Neuronal stem cell (in vitro differentiated cells): Measurements from ENCODE around the gene EIF3F.
A peak's percentile ranks its signal among the peaks of the same experiment; 100 is the strongest.

ENCODE experiments used
- DNase-seq: peaks from one replicate; pipeline ENCODE4 v3.0.0-alpha.2; 2013; ENCODE audit warnings: low spot score
- H2AFZ ChIP-seq: one replicate; pipeline ENCODE4 v1.6.1; 2013; ENCODE audit warnings: mild to moderate bottlenecking, low read length, inconsistent platforms
- H2AK5ac ChIP-seq: 2 replicates; pipeline ENCODE4 v1.6.1; 2013; ENCODE audit warnings: low read depth, mild to moderate bottlenecking, inconsistent platforms, low read length, moderate library complexity, mixed read lengths
- H2BK120ac ChIP-seq: 2 replicates; pipeline ENCODE4 v1.6.1; 2013; ENCODE audit warnings: low read depth, mild to moderate bottlenecking, inconsistent platforms, low read length, moderate library complexity, mixed read lengths
- H2BK12ac ChIP-seq: one replicate; pipeline ENCODE4 v1.6.1; 2013; ENCODE audit warnings: low read length, inconsistent platforms
- H2BK15ac ChIP-seq: 2 replicates; pipeline ENCODE4 v1.6.1; 2013; ENCODE audit warnings: mild to moderate bottlenecking, low read length, inconsistent platforms, mixed read lengths
- H2BK5ac ChIP-seq: one replicate; pipeline ENCODE4 v1.6.1; 2013; ENCODE audit warnings: inconsistent platforms, mild to moderate bottlenecking, low read length, moderate library complexity
- H3K14ac ChIP-seq: one replicate; pipeline ENCODE4 v1.6.1; 2013; ENCODE audit warnings: low read length, inconsistent platforms
- H3K18ac ChIP-seq: 2 replicates; pipeline ENCODE4 v1.6.1; 2013; ENCODE audit warnings: low read length, inconsistent platforms
- H3K23ac ChIP-seq: 2 replicates; pipeline ENCODE4 v1.6.1; 2013; ENCODE audit warnings: low read depth, mild to moderate bottlenecking, mixed read lengths, low read length, inconsistent platforms; ENCODE audit not compliant: poor library complexity
- H3K27ac ChIP-seq: replicated peaks from 3 replicates; pipeline ENCODE4 v1.5.1; 2013; ENCODE audit warnings: low read length, inconsistent platforms
- H3K27me3 ChIP-seq, 3 experiments: 2 replicates each; pipeline ENCODE4 v1.6.1; 2013; ENCODE audit warnings: low read length in 3 of 3, mild to moderate bottlenecking in 2 of 3, inconsistent platforms in 1 of 3, low read depth in 1 of 3, mixed read lengths in 1 of 3, moderate library complexity in 1 of 3; ENCODE audit not compliant: control insufficient read depth in 3 of 3, insufficient read depth in 3 of 3
- H3K36me3 ChIP-seq, 2 donors: replicated peaks in 1 of 2; 2 replicates each; pipeline ENCODE4 v1.6.1; 2013; ENCODE audit warnings: low read length in 2 of 2; ENCODE audit not compliant: control insufficient read depth in 2 of 2, insufficient read depth in 2 of 2
- H3K4ac ChIP-seq: 2 replicates; pipeline ENCODE4 v1.6.1; 2013; ENCODE audit warnings: inconsistent platforms, mild to moderate bottlenecking, low read length, moderate library complexity
- H3K4me1 ChIP-seq, 2 donors: 1 replicate in 1 of 2; 2 replicates in 1 of 2; pipeline ENCODE4 v1.6.1; 2013; ENCODE audit warnings: low read length in 2 of 2, low read depth in 1 of 2; ENCODE audit not compliant: control insufficient read depth in 2 of 2, insufficient read depth in 1 of 2
- H3K4me2 ChIP-seq: one replicate; pipeline ENCODE4 v1.6.1; 2013; ENCODE audit warnings: mild to moderate bottlenecking, low read length, inconsistent platforms; ENCODE audit not compliant: insufficient read depth, poor library complexity, severe bottlenecking
- H3K4me3 ChIP-seq, 2 donors: 2 replicates each; pipeline ENCODE4 v1.5.1; 2013; ENCODE audit warnings: low read length in 2 of 2, mild to moderate bottlenecking in 2 of 2, inconsistent platforms in 1 of 2, moderate library complexity in 1 of 2
- H3K79me1 ChIP-seq: one replicate; pipeline ENCODE4 v1.6.1; 2013; ENCODE audit warnings: low read depth, mild to moderate bottlenecking, inconsistent platforms, low read length, moderate library complexity
- H3K9ac ChIP-seq: one replicate; pipeline ENCODE4 v1.6.1; 2013; ENCODE audit warnings: mild to moderate bottlenecking, low read depth, low read length, inconsistent platforms; ENCODE audit not compliant: poor library complexity
- H3K9me3 ChIP-seq, 2 donors: replicated peaks in 1 of 2; 2 replicates each; pipeline versions ENCODE3 to v1.6.1; 2013; ENCODE audit warnings: low read length in 2 of 2, mild to moderate bottlenecking in 2 of 2, inconsistent platforms in 1 of 2, low read depth in 1 of 2, mixed read lengths in 1 of 2, moderate library complexity in 1 of 2; ENCODE audit not compliant: control insufficient read depth in 2 of 2, insufficient read depth in 1 of 2
- H4K8ac ChIP-seq: one replicate; pipeline ENCODE4 v1.6.1; 2013; ENCODE audit warnings: low read depth, mild to moderate bottlenecking, inconsistent platforms, low read length, moderate library complexity
- H4K91ac ChIP-seq: one replicate; pipeline ENCODE4 v1.6.1; 2013; ENCODE audit warnings: low read length, low read depth, mild to moderate bottlenecking, inconsistent platforms; ENCODE audit not compliant: poor library complexity
- WGBS, 2 donors: extraction: QIAGEN DNeasy Blood & Tissue Kit; methylation state at CpG; one replicate each; pipeline ENCODE4 v1.1.7; 2013; ENCODE audit warnings: missing lambda C conversion rate in 2 of 2, mixed read lengths in 1 of 2; ENCODE audit not compliant: insufficient read length in 2 of 2, insufficient replicate concordance in 1 of 2; ENCODE audit errors: extremely low coverage in 2 of 2; 5-methylcytosine and 5-hydroxymethylcytosine counted together

EIF3F gene

DNA sequence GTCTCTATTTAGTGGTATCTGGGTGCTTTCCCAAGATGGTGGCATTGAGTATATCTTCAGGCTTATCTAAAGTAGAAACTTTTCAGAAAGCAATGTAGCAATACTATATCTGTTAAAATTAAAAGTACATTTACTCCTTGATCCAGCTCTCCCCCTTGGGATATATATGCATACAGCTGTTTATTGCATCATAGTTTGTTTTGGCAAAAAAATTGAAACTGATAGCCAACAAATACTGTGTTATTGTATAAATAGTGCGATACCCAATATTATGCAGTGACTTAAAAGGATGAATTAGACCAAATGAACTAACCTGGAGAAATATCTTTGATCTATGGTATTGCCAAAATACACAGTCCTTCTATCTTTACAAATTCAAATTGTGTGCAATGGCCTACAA is 37.2 kb upstream of the EIF3F start:
- Histone ChIP-seq H3K27me3 (peaks cover 0 to 13% (median 0%) of the 10 kb centered on the region in 3 experiments), H2BK5ac (no peak overlapping the region), H3K4me3 (no peak overlapping the region), H3K4me2 (peak overlapping the region; percentile 4), H4K8ac (no peak overlapping the region), H3K27ac (no peak overlapping the region), H3K18ac (no peak overlapping the region), H4K91ac (no peak overlapping the region), H3K23ac (no peak overlapping the region), H3K4me1 (no peaks in the 10 kb centered on the region), H2BK12ac (no peak overlapping the region), H3K14ac (no peak overlapping the region), H3K9ac (no peak overlapping the region), H2AK5ac (no peak overlapping the region), H3K79me1 (no peaks in the 10 kb centered on the region), H3K36me3 (no peaks in the 10 kb centered on the region), H2BK15ac (no peak overlapping the region), H2BK120ac (no peak overlapping the region), H3K4ac (no peak overlapping the region), H3K9me3 (peaks cover under 1 to 3% of the 10 kb centered on the region in 2 donors), H2AFZ (no peak overlapping the region)
- DNase-seq: no peak
- WGBS, 2 donors: no CpG with 5 or more reads among the region's 1 CpG

DNA sequence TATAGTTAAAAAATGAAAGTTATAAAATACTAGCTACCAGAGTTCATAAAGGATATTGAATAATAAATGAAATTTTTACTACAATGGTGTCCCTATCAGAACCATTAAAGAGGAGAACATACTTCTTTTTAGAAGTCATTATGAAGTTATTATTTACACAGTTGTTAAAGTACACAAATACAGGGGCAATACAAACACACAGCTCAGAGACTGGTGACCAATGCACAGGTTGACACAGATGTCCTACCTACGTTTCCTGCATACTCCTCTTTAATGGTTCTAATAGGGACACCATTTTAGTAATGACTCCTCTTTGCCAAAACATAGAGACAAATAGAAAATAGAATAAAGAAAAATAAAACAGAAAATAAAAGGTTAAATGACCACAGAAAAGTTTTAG is 31.9 kb upstream of the EIF3F start:
- H3K23ac ChIP-seq: no peak overlapping the region
- H3K27me3 ChIP-seq: no peaks in the 10 kb centered on the region
- H2BK15ac ChIP-seq: no peak overlapping the region
- no peak overlapping the region for H3K4me3 ChIP-seq
- no peak overlapping the region for H4K8ac ChIP-seq
- H3K4me2 ChIP-seq: no peak overlapping the region
- H4K91ac ChIP-seq: no peak overlapping the region
- H2BK12ac ChIP-seq: no peak overlapping the region
- H3K4me1 ChIP-seq: no peaks in the 10 kb centered on the region
- H2AFZ ChIP-seq: no peak overlapping the region
- no peak overlapping the region for H3K27ac ChIP-seq
- no peak overlapping the region for H3K4ac ChIP-seq
- H3K79me1 ChIP-seq: no peaks in the 10 kb centered on the region
- H2AK5ac ChIP-seq: no peak overlapping the region
- no peak overlapping the region for H2BK120ac ChIP-seq
- H3K9me3 ChIP-seq: no peaks in the 10 kb centered on the region
- H2BK5ac ChIP-seq: no peak overlapping the region
- no peak overlapping the region for H3K18ac ChIP-seq
- no peak overlapping the region for H3K9ac ChIP-seq
- no peaks in the 10 kb centered on the region for H3K36me3 ChIP-seq
- no peak overlapping the region for H3K14ac ChIP-seq
- no peak for DNase-seq
- no CpG with 5 or more reads among the region's 1 CpG for WGBS, 2 donors

DNA sequence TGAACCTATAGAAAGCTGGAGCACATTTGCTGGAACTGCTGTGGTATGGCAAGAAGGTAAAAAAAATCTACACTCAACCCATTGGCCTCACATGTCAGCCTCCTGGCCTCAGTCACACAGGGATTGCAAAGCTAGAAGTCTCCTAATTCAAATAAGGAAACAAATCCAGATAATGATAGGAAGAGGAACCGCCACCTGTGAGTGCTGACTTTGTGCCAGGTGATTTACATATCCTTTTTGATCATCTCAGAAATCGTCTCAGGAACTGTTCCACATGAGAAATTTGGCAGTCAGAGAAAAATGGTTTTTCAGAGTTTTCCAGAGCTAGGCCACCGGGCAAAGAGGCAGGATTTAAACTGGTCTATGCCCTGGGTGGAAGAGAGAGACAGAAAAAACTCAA is 22.9 kb upstream of the EIF3F start:
- Histone ChIP-seq H4K8ac (no peak overlapping the region), H2BK5ac (no peak overlapping the region), H3K4ac (no peak overlapping the region), H3K4me1 (no peaks in the 10 kb centered on the region), H2BK15ac (no peak overlapping the region), H3K27me3 (peaks cover 0 to 24% (median 0%) of the 10 kb centered on the region in 3 experiments), H3K79me1 (no peaks in the 10 kb centered on the region), H2AK5ac (no peak overlapping the region), H3K9ac (no peak overlapping the region), H3K36me3 (no peaks in the 10 kb centered on the region), H4K91ac (no peak overlapping the region), H3K4me3 (no peak overlapping the region), H3K23ac (no peak overlapping the region), H2AFZ (no peak overlapping the region), H2BK120ac (no peak overlapping the region), H3K18ac (no peak overlapping the region), H3K4me2 (no peak overlapping the region), H3K9me3 (peaks cover 3% of the 10 kb centered on the region in 2 donors), H3K27ac (no peak overlapping the region), H3K14ac (no peak overlapping the region), H2BK12ac (no peak overlapping the region)
- no peak for DNase-seq
- no CpG with 5 or more reads among the region's 3 CpGs for WGBS, 2 donors

DNA sequence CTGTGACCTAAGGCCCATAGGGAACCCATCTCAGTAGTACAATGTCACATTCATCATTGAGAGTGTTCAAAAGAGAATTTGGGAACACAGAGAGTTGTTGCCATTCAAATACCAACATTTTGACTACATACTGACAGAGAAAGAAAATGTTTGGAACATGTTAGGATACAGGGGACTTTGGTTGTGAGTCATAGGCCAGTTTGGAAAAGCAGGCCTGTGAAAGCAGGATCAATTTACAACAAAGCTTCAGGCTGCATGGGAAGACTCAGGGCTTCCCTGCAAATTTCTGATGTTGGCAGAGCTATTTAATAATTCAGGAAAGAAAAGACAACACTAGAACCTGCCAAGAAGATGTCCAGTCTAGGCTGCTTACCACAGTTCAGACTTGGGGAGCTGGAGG is 22.3 kb upstream of the EIF3F start:
- Histone ChIP-seq H2BK120ac (no peak overlapping the region), H3K9ac (no peak overlapping the region), H2BK5ac (no peak overlapping the region), H2BK15ac (no peak overlapping the region), H3K14ac (no peak overlapping the region), H3K4me1 (no peaks in the 10 kb centered on the region), H4K91ac (no peak overlapping the region), H2AK5ac (no peak overlapping the region), H2AFZ (peak overlapping the region; percentile 4), H3K27me3 (peaks cover 0 to 28% (median 0%) of the 10 kb centered on the region in 3 experiments), H3K23ac (no peak overlapping the region), H3K4me3 (no peak overlapping the region), H3K36me3 (no peaks in the 10 kb centered on the region), H3K4ac (no peak overlapping the region), H3K27ac (no peak overlapping the region), H2BK12ac (no peak overlapping the region), H3K9me3 (peaks cover 3% of the 10 kb centered on the region in 2 donors), H3K18ac (no peak overlapping the region), H3K4me2 (no peak overlapping the region), H4K8ac (no peak overlapping the region), H3K79me1 (no peaks in the 10 kb centered on the region)
- no peak for DNase-seq
